Glutamatergic neuron (in vitro differentiated cells): ENCODE data around the gene FAM53B. TPM values are rescaled to one million over a fixed set of nuclear protein-coding genes. Genes with fewer than 3 reads are reported as not detected.

ENCODE experiments used
- DNase-seq: peaks from one replicate; pipeline ENCODE4 v3.0.0; 2022
- H3K27ac Mint-ChIP-seq: one replicate; pipeline ENCODE4 v1.8.0; 2020; ENCODE audit warnings: mild to moderate bottlenecking, mixed read lengths, inconsistent platforms; ENCODE audit not compliant: unreplicated experiment
- H3K27me3 Mint-ChIP-seq: one replicate; pipeline ENCODE4 v1.8.0; 2020; ENCODE audit warnings: mild to moderate bottlenecking, moderate library complexity, mixed read lengths, inconsistent platforms; ENCODE audit not compliant: unreplicated experiment
- H3K36me3 Mint-ChIP-seq: one replicate; pipeline ENCODE4 v1.8.0; 2020; ENCODE audit warnings: mild to moderate bottlenecking, mixed read lengths, inconsistent platforms; ENCODE audit not compliant: unreplicated experiment
- H3K4me1 Mint-ChIP-seq: one replicate; pipeline ENCODE4 v1.8.0; 2020; ENCODE audit warnings: mild to moderate bottlenecking, low read depth, mixed read lengths, inconsistent platforms; ENCODE audit not compliant: unreplicated experiment
- H3K4me3 Mint-ChIP-seq: one replicate; pipeline ENCODE4 v1.8.0; 2020; ENCODE audit warnings: mild to moderate bottlenecking, mixed read lengths, inconsistent platforms; ENCODE audit not compliant: unreplicated experiment
- H3K9me3 Mint-ChIP-seq: one replicate; pipeline ENCODE4 v1.8.0; 2020; ENCODE audit warnings: mild to moderate bottlenecking, moderate library complexity, mixed read lengths, inconsistent platforms; ENCODE audit not compliant: unreplicated experiment
- total RNA-seq: library from RNA; stranded (reverse); fragmentation: NEBNext Ultra II Directional; extraction: Animal tissue kit (Norgen Biotek cat#: 25700); gene quantifications from one replicate; pipeline ENCODE4 v1.2.1, GENCODE V29; 2021; ENCODE audit not compliant: unreplicated experiment
- TF ChIP-seq, protein P1 (sequence below): fragments of 200-600 bp; sonication (generic); IDR thresholded peaks from one replicate; pipeline ENCODE4 v1.5.0; 2021; ENCODE audit not compliant: partially characterized antibody, unreplicated experiment

The FAM53B gene
- total RNA-seq, 1 donor from 2014 or later, result 30.5 TPM

DNA sequence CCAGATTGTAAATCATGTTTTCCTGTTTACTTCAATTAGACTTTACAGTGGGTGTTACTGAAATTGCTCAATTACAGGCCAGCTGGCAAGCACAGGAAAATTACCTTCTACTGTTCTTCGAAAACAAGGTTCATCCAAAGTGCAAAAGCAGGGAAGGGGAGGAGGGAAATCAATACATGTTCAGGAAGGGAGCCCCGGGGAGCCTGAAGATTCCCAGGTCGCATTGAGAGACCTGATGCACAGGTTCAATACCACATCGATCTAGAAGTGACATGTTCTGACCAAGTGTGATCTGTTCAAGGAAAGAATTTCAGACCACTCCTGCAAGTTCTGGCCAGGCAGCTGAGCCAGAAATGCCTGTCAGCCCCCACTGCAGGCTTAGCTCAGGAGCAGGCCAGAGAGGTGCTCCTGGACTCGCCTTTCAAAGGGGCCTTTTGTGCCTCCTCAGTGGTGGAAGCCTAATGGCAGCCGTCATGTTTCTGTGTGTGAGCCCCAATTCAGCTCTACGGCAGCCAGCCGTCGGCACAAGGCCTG is 35.9 kb downstream of the FAM53B start:
- H3K27me3 Mint-ChIP-seq, result no peaks in the 10 kb centered on the region
- DNase-seq, result no peak
- H3K27ac Mint-ChIP-seq, result no peak overlapping the region
- H3K36me3 Mint-ChIP-seq, result no peaks in the 10 kb centered on the region
- no peak overlapping the region for H3K4me3 Mint-ChIP-seq
- TF ChIP-seq, protein P1, sequence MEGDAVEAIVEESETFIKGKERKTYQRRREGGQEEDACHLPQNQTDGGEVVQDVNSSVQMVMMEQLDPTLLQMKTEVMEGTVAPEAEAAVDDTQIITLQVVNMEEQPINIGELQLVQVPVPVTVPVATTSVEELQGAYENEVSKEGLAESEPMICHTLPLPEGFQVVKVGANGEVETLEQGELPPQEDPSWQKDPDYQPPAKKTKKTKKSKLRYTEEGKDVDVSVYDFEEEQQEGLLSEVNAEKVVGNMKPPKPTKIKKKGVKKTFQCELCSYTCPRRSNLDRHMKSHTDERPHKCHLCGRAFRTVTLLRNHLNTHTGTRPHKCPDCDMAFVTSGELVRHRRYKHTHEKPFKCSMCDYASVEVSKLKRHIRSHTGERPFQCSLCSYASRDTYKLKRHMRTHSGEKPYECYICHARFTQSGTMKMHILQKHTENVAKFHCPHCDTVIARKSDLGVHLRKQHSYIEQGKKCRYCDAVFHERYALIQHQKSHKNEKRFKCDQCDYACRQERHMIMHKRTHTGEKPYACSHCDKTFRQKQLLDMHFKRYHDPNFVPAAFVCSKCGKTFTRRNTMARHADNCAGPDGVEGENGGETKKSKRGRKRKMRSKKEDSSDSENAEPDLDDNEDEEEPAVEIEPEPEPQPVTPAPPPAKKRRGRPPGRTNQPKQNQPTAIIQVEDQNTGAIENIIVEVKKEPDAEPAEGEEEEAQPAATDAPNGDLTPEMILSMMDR, result no peak
- peaks cover 51% of the 10 kb centered on the region for H3K4me1 Mint-ChIP-seq
- peaks cover 3% of the 10 kb centered on the region for H3K9me3 Mint-ChIP-seq

DNA sequence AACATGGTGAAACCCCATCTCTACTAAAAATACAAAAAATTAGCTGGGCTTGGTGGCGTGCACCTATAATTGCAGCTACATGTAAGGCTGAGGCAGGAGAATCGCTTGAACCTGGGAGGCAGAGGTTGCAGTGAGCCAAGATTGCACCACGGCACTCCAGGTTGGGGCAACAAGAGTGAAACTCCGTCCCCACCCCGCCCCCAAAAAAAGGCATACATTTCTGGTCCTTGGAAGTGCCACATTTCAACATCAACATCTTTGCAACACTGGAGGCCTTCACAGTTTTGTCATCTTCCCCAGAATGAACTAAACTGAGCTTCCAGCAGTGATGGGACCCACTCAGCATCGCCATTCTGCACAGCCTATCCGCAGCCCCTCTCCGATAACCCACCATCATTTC is 36.6 kb downstream of the FAM53B start:
- Mint-ChIP-seq H3K27ac (no peak overlapping the region), H3K4me3 (no peak overlapping the region), H3K27me3 (no peaks in the 10 kb centered on the region), H3K36me3 (no peaks in the 10 kb centered on the region), H3K9me3 (peaks cover 4% of the 10 kb centered on the region), H3K4me1 (peaks cover 52% of the 10 kb centered on the region)
- DNase-seq, result no peak
- TF ChIP-seq, protein P1, result no peak

DNA sequence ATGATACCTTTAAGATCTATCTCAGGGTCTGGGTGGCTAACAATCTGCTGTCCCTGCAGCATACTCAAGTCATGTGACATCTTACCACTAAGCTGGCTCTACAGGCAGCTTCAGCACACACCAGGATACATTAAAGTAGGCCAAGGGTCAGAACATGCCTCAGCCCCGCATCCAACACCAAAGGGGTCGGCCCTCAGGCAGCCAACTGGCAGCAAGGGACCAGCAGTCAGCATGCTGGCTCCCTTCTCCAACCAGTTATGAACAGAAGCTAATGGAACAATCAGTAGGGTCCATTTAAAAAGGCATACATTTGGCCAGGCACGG is 37.1 kb downstream of the FAM53B start:
- TF ChIP-seq, protein P1, result no peak
- peaks cover 4% of the 10 kb centered on the region for H3K9me3 Mint-ChIP-seq
- H3K27ac Mint-ChIP-seq, result no peak overlapping the region
- no peaks in the 10 kb centered on the region for H3K36me3 Mint-ChIP-seq
- H3K4me3 Mint-ChIP-seq, result no peak overlapping the region
- no peaks in the 10 kb centered on the region for H3K27me3 Mint-ChIP-seq
- peaks cover 54% of the 10 kb centered on the region for H3K4me1 Mint-ChIP-seq
- no peak for DNase-seq

DNA sequence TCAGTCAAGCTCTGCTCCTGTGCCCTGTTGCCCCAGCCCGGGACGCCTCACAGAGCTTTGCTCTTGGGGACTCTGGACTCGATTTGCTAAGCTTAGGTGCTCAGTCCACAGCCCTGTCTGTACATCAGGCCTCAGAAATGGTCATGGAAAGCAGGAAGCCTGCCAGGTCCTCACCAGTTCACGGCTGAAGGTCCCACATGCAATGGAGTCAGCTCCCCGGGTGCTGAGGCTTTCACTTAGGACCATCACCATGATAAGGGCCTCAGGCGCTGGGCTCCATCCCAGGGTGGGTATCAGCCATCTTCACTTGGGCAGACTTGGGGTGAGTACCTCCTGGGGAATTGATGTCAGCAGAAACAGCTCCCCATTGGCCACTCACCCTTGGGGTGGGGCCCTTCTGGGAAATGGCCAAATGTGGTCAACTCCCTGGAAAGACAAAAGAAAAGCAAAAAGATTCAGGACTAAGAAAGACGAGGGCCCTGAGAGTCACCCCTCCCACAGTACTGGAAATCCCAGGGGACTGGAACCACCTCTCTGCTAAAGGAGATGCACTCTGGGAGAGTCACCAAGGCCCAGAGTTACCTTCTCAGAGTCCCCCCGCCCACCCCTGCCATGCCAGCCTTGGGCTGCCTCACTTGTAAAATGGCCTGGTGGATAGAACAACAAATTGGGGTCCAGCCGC is 37.6 kb downstream of the FAM53B start:
- no peaks in the 10 kb centered on the region for H3K36me3 Mint-ChIP-seq
- no peaks in the 10 kb centered on the region for H3K27me3 Mint-ChIP-seq
- H3K27ac Mint-ChIP-seq, result no peak overlapping the region
- peaks cover 4% of the 10 kb centered on the region for H3K9me3 Mint-ChIP-seq
- no peak for DNase-seq
- TF ChIP-seq, protein P1, result no peak
- H3K4me1 Mint-ChIP-seq, result peaks cover 57% of the 10 kb centered on the region
- no peak overlapping the region for H3K4me3 Mint-ChIP-seq

DNA sequence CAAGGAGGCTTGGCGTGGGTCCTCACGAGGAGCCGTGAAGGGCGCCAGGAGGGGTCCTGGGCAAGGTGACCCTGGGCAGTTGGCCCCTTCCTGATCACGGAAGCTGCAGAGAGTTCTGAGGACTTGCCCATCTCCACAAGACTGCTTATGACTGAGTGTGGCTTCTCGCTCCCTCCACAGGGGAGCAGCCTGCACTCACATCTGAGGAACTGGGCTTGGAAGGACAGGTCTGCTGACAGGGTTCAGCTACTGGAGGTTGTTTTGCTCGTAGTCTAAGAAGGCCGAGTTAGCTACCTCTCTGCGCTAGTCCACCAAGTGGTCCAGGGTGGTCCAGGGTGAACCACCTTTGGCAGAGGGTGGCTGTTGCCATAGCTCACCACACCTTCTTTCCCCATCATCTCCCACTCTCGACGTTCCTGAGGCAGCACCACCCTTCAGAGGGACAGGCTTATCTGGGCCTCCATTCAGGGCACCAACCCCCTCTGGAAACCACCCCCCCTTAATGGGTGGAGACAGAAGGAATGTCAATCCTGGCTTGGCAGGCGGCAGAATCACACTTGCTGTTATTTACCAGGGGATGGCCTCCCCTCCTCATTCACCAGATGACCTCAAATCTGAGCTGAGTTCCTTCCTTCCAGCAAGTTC is 38.2 kb downstream of the FAM53B start:
- H3K27ac Mint-ChIP-seq, result no peak overlapping the region
- H3K9me3 Mint-ChIP-seq, result peaks cover 4% of the 10 kb centered on the region
- TF ChIP-seq, protein P1, result no peak
- H3K4me3 Mint-ChIP-seq, result no peak overlapping the region
- H3K27me3 Mint-ChIP-seq, result no peaks in the 10 kb centered on the region
- no peaks in the 10 kb centered on the region for H3K36me3 Mint-ChIP-seq
- peaks cover 51% of the 10 kb centered on the region for H3K4me1 Mint-ChIP-seq
- no peak for DNase-seq
